ENCODE measurements around the gene RYR1.

RYR1 gene

GRCh38 chr19:38559428-38560401 lies 126.2 kb downstream of the RYR1 start:
- TF ChIP-seq, protein P1, sequence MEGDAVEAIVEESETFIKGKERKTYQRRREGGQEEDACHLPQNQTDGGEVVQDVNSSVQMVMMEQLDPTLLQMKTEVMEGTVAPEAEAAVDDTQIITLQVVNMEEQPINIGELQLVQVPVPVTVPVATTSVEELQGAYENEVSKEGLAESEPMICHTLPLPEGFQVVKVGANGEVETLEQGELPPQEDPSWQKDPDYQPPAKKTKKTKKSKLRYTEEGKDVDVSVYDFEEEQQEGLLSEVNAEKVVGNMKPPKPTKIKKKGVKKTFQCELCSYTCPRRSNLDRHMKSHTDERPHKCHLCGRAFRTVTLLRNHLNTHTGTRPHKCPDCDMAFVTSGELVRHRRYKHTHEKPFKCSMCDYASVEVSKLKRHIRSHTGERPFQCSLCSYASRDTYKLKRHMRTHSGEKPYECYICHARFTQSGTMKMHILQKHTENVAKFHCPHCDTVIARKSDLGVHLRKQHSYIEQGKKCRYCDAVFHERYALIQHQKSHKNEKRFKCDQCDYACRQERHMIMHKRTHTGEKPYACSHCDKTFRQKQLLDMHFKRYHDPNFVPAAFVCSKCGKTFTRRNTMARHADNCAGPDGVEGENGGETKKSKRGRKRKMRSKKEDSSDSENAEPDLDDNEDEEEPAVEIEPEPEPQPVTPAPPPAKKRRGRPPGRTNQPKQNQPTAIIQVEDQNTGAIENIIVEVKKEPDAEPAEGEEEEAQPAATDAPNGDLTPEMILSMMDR (IDR thresholded peaks at IDR 0.05; ENCODE audit: low read depth, low read length): no peak
- Histone ChIP-seq H3K4me3 (ENCODE audit: low read depth, low read length) (no peak overlapping the region), H3K36me3 (no peaks in the 10 kb centered on the region), H3K9me3 (no peaks in the 10 kb centered on the region), H3K4me1 (no peaks in the 10 kb centered on the region), H3K27me3 (peaks cover 5% of the 10 kb centered on the region)
- DNase-seq: no peak

- Histone ChIP-seq H3K4me3 (ENCODE audit: low read depth, low read length) (no peak overlapping the region), H3K4me1 (no peaks in the 10 kb centered on the region), H3K9me3 (no peaks in the 10 kb centered on the region), H3K36me3 (no peaks in the 10 kb centered on the region), H3K27me3 (peaks cover 19% of the 10 kb centered on the region)
- TF ChIP-seq, protein P1 (IDR thresholded peaks at IDR 0.05; ENCODE audit: low read depth, low read length): no peak
- DNase-seq: no peak
These were observed 127.6 kb downstream of the RYR1 start for GRCh38 chr19:38561053-38561606.

DNA sequence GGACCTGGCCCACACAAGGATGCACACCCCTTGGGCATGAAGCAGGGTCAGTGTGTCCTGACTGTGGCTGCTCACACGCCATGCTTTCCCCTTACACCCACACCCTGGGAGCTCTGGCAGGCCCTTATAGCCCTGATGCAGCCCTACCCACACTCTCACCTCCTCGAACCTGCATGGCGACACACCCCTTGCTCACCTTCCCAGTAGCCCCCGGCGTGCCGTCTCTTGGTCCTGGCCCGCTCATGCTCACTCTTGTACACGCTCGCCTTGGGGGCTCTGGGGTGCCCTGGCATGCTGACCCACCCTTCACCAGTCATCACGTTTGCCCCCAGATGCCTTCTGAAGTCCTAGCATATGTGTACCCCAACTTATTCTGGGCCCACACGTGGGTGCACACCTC lies 128.2 kb downstream of the RYR1 start:
- peaks cover 19% of the 10 kb centered on the region for H3K27me3 ChIP-seq
- H3K4me1 ChIP-seq: no peaks in the 10 kb centered on the region
- no peaks in the 10 kb centered on the region for H3K9me3 ChIP-seq
- TF ChIP-seq, protein P1 (IDR thresholded peaks at IDR 0.05; ENCODE audit: low read depth, low read length): no peak
- no peak overlapping the region for H3K4me3 ChIP-seq (ENCODE audit: low read depth, low read length)
- no peak for DNase-seq
- no peaks in the 10 kb centered on the region for H3K36me3 ChIP-seq

- no peaks in the 10 kb centered on the region for H3K4me1 ChIP-seq
These were observed 128.6 kb downstream of the RYR1 start for GRCh38 chr19:38562096-38562495.

DNA sequence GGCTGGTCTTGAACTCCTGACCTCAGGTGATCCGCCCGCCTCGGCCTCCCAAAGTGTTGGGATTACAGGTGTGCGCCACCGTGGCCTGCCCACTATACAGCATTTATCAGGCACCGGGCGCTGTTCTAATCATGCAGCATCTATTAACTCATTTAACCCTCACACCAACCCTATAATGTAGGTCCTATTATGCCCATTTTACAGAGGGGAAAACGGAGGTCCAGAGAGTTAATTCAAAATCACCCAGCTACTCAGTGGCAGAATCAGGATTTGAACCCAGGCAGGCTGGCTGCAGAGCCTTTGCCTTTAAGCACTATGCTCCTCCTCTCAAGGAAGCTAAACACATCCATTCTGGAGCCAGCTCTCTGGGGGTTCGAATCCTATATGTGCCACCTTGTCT lies 130.0 kb downstream of the RYR1 start:
- H3K4me3 ChIP-seq (ENCODE audit: low read depth, low read length): no peak overlapping the region
- peaks cover 19% of the 10 kb centered on the region for H3K27me3 ChIP-seq
- H3K4me1 ChIP-seq: no peaks in the 10 kb centered on the region
- TF ChIP-seq, protein P1 (IDR thresholded peaks at IDR 0.05; ENCODE audit: low read depth, low read length): no peak
- no peaks in the 10 kb centered on the region for H3K36me3 ChIP-seq
- H3K9me3 ChIP-seq: no peaks in the 10 kb centered on the region
- DNase-seq: no peak

More at GRCh38 chr19:38562096-38562495, 128.6 kb downstream of the RYR1 start:
- Histone ChIP-seq H3K27me3 (peaks cover 19% of the 10 kb centered on the region), H3K9me3 (no peaks in the 10 kb centered on the region), H3K36me3 (no peaks in the 10 kb centered on the region), H3K4me3 (ENCODE audit: low read depth, low read length) (no peak overlapping the region)
- DNase-seq: no peak
- TF ChIP-seq, protein P1 (IDR thresholded peaks at IDR 0.05; ENCODE audit: low read depth, low read length): no peak
